Gastroesophageal sphincter (tissue), 4 donors: ENCODE data around the gene SHISAL1. TPM values are rescaled to one million over a fixed set of nuclear protein-coding genes. Genes with fewer than 3 reads are reported as not detected.

Source experiments
- ATAC-seq: fragments of 150-250 bp; one replicate; pipeline ENCODE4 v1.9.1; 2016; ENCODE audit warnings: mild to moderate bottlenecking, moderate library complexity
- H3K27ac ChIP-seq, 4 donors: fragments of 200-600 bp; sonication (generic) in 3 of 4; 1 replicate in 3 of 4; 2 replicates in 1 of 4; pipeline ENCODE4 v1.5.1; 2016 to 2019
- H3K27me3 ChIP-seq: fragments of 200-600 bp; sonication (generic); one replicate; pipeline ENCODE4 v1.5.1; 2019
- H3K36me3 ChIP-seq, 2 donors: fragments of 200-600 bp; sonication (generic); one replicate each; pipeline ENCODE4 v1.5.1; 2019; ENCODE audit warnings: control low read depth in 1 of 2
- H3K4me1 ChIP-seq, 3 donors: fragments of 200-600 bp; sonication (generic); 1 replicate in 2 of 3; 2 replicates in 1 of 3; pipeline ENCODE4 v1.5.1; 2016 to 2019; ENCODE audit warnings: control low read depth in 2 of 3
- H3K4me3 ChIP-seq, 2 donors: fragments of 200-600 bp; sonication (generic); one replicate each; pipeline ENCODE4 v1.5.1; 2019; ENCODE audit warnings: mild to moderate bottlenecking in 1 of 2, moderate library complexity in 1 of 2
- H3K9me3 ChIP-seq, 3 donors: fragments of 200-600 bp; sonication (generic); one replicate each; pipeline ENCODE4 v1.5.1; 2017 to 2019; ENCODE audit warnings: control low read depth in 2 of 3
- CTCF ChIP-seq, 4 experiments: fragments of 200-600 bp in 2 of 4; fragments of 450-650 bp in 2 of 4; sonication (generic) in 1 of 4; IDR thresholded peaks; one replicate each; pipeline ENCODE4 v1.5.1; 2017 to 2019; ENCODE audit warnings: antibody characterized with exemption in 4 of 4, mild to moderate bottlenecking in 2 of 4, moderate library complexity in 2 of 4
- EP300 ChIP-seq: sonication (generic); formaldehyde crosslinking; IDR thresholded peaks from one replicate; pipeline ENCODE4 v1.6.1; 2017; ENCODE audit warnings: antibody characterized with exemption, mild to moderate bottlenecking
- POLR2A ChIP-seq, 2 donors: fragments of 450-650 bp; IDR thresholded peaks; one replicate each; pipeline ENCODE4 v1.6.1; 2017; ENCODE audit warnings: antibody characterized with exemption in 2 of 2, mild to moderate bottlenecking in 2 of 2, moderate library complexity in 1 of 2
- POLR2AphosphoS5 ChIP-seq: sonication (generic); formaldehyde crosslinking; IDR thresholded peaks from one replicate; pipeline ENCODE4 v1.6.1; 2017; ENCODE audit warnings: antibody characterized with exemption
- WGBS, 2 donors: methylation state at CpG; one replicate each; pipeline ENCODE4 v1.1.5; 2018; ENCODE audit warnings: low coverage in 1 of 2; 5-methylcytosine and 5-hydroxymethylcytosine counted together
- total RNA-seq, 4 donors: library from RNA; depleted of rRNA; stranded (reverse); fragments of >200 nt; gene quantifications; one replicate each; pipeline ENCODE4 v1.1.0, GENCODE V29; 2016

SHISAL1 gene
- total RNA-seq, 4 donors from 2014 or later = 4.5 to 23.1 (median 6.2) TPM

GRCh38 chr22:44271010-44271500 lies 41.7 kb downstream of the SHISAL1 start:
- H3K4me3 ChIP-seq = no peak overlapping the region
- H3K27ac ChIP-seq = no peak overlapping the region
- no peak for ATAC-seq
- H3K4me1 ChIP-seq = peaks cover 0 to 16% (median 0%) of the 10 kb centered on the region in 3 donors
- no peaks in the 10 kb centered on the region for H3K36me3 ChIP-seq
- no peaks in the 10 kb centered on the region for H3K27me3 ChIP-seq
- TF ChIP-seq POLR2AphosphoS5 = no peak
- TF ChIP-seq POLR2A (IDR thresholded peaks at IDR 0.05) = no peak
- no peak for TF ChIP-seq CTCF (IDR thresholded peaks at IDR 0.05)
- no peak for TF ChIP-seq EP300
- no peaks in the 10 kb centered on the region for H3K9me3 ChIP-seq

DNA sequence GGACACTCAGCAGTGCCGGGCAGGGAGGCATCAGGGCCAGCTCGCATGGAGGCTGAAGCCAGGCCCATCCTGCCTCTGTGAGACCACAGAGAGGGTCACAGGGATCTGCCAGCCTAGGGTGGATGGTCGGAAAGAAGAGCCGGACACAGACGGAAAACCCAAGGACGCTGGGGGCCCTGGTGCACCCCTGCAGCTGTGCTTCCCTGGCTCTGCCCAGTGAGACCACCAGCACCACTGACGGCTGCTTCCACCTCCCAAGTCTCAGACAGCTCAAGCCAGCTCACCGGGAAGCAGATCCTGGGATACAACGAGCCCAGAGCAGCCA lies 42.2 kb downstream of the SHISAL1 start:
- ATAC-seq = no peak
- peaks cover 0 to 16% (median 0%) of the 10 kb centered on the region in 3 donors for H3K4me1 ChIP-seq

DNA sequence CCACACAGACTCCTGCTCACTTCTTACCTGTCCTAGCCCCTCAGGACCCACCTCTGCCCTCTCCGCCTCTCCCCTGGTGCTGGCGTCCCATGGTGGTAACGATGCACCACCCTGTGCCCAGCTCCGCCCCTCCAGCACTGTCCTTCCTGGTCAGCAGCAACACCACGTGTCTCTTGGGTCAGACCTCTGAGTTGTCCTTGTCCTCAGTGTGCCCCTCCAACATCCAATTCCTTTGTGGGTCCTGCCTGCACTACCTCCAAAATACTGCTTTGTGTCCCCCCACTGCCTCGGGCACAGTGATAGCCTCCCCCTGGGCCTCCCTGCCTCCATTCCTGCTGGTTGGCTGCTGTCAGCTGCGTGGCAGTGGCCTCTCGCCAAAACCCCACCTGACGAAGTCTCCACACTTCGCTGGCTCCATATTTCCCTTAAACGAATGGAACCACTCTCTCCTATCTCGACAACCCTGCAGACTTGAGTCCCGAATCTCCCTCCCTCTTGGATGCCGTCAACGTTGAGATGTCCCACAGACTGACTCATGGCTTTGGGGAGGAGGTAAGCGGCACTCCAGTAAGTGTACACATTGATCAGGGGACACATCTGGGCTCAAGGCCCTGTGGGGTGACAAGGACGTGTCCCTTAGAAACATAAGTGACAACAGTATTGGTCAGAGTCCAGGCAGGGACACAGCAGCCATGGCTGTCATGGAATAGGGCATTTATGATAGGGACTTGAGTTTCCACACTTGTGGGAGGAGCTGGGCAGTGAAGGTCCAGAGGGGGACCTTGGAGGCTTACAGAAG lies 42.8 kb downstream of the SHISAL1 start:
- Histone ChIP-seq H3K4me1 (peaks cover 0 to 16% (median 0%) of the 10 kb centered on the region in 3 donors), H3K4me3 (no peak overlapping the region), H3K36me3 (no peaks in the 10 kb centered on the region), H3K27ac (no peak overlapping the region), H3K9me3 (no peaks in the 10 kb centered on the region), H3K27me3 (no peaks in the 10 kb centered on the region)
- TF ChIP-seq POLR2AphosphoS5 (no peak), POLR2A (IDR thresholded peaks at IDR 0.05) (no peak), CTCF (IDR thresholded peaks at IDR 0.05) (no peak), EP300 (no peak)
- WGBS, 2 donors = 87 to 100% methylated on average over 3 to 10 of the region's 17 CpGs
- no peak for ATAC-seq

More for the DNA sequence above, 42.2 kb downstream of the SHISAL1 start:
- WGBS, 2 donors = 82 to 100% methylated on average over 3 to 6 of the region's 9 CpGs
- TF ChIP-seq EP300 = no peak
- no peak for TF ChIP-seq CTCF (IDR thresholded peaks at IDR 0.05)
- TF ChIP-seq POLR2A (IDR thresholded peaks at IDR 0.05) = no peak
- TF ChIP-seq POLR2AphosphoS5 = no peak
- Histone ChIP-seq H3K4me3 (no peak overlapping the region), H3K27me3 (no peaks in the 10 kb centered on the region), H3K27ac (no peak overlapping the region), H3K9me3 (no peaks in the 10 kb centered on the region), H3K36me3 (no peaks in the 10 kb centered on the region)

DNA sequence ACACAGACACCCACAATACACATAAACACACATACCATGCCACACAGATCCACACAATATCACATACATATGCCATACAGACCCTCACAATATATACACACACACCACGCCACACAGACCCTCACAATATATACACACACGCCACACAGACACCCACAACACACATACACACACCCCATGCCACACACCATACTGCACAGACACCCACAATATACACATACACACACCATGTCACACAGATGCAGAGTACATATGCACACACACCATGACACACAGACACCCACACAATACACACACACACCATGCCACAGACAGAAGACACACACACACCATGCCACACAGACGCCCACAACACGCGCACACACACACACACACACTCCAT lies 43.6 kb downstream of the SHISAL1 start:
- peaks cover 0 to 16% (median 0%) of the 10 kb centered on the region in 3 donors for H3K4me1 ChIP-seq
- TF ChIP-seq POLR2A (IDR thresholded peaks at IDR 0.05) = no peak
- no peak for TF ChIP-seq EP300
- no peak for TF ChIP-seq CTCF (IDR thresholded peaks at IDR 0.05)
- no peak for TF ChIP-seq POLR2AphosphoS5
- no peaks in the 10 kb centered on the region for H3K9me3 ChIP-seq
- no peak overlapping the region for H3K27ac ChIP-seq
- H3K4me3 ChIP-seq = no peak overlapping the region
- WGBS, 2 donors = 77 to 100% methylated on average over 3 to 5 of the region's 5 CpGs
- no peaks in the 10 kb centered on the region for H3K36me3 ChIP-seq
- H3K27me3 ChIP-seq = no peaks in the 10 kb centered on the region
- ATAC-seq = no peak

DNA sequence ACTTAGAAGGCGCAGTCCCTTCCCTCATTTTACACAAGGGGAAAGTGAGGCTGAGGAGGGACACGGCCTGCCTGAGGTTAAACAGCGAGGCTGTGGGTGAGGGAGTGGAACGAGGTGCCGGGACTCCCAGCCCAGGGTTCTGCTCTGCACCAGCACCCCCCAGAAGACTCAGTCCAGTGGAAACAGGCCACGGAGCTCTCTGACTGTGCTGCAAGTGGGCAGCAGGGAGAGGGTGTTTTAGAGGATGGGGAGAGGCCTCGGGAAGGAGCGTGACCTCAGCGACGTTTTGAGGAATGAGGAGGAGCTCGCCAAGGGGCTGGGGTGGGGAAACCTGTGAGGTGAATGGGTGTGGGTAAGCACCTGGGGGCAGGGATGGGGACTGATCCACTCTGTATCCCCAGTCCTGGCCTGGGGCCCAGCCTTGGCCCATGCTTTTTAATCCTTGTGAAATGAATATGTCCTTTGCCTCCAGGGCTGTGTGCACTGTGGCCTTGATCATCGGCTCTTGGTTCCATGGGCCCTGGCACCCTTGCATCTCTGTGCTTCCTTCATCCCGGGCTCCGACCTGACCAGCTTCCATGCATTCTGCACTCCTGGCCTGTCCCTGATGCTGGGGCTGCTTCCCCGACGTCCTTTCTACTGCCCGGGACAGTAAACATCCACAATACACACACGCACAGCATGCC lies 44.2 kb downstream of the SHISAL1 start:
- no peak for ATAC-seq

More for the DNA sequence above, 44.2 kb downstream of the SHISAL1 start:
- H3K4me3 ChIP-seq = no peak overlapping the region
- TF ChIP-seq EP300 = no peak
- no peak for TF ChIP-seq POLR2A (IDR thresholded peaks at IDR 0.05)
- no peaks in the 10 kb centered on the region for H3K27me3 ChIP-seq
- 94 to 95% methylated on average over 3 to 7 of the region's 18 CpGs for WGBS, 2 donors
- no peaks in the 10 kb centered on the region for H3K36me3 ChIP-seq
- H3K27ac ChIP-seq = no peak overlapping the region
- H3K9me3 ChIP-seq = no peaks in the 10 kb centered on the region
- peaks cover 0 to 16% (median 0%) of the 10 kb centered on the region in 3 donors for H3K4me1 ChIP-seq
